HS-27A (cell line): Measurements from ENCODE around the gene BPTF.
A peak's percentile ranks its signal among the peaks of the same experiment; 100 is the strongest.
"Not testable (repeated sequence)": the region's sequence is repeated elsewhere in the genome, so short reads cannot be mapped to it uniquely, and the experiment has no call there.

Source experiments
- DNase-seq: peaks from one replicate; pipeline ENCODE4 v3.0.0-alpha.2; 2012; ENCODE audit warnings: low read depth, missing footprints

BPTF gene, protein sequence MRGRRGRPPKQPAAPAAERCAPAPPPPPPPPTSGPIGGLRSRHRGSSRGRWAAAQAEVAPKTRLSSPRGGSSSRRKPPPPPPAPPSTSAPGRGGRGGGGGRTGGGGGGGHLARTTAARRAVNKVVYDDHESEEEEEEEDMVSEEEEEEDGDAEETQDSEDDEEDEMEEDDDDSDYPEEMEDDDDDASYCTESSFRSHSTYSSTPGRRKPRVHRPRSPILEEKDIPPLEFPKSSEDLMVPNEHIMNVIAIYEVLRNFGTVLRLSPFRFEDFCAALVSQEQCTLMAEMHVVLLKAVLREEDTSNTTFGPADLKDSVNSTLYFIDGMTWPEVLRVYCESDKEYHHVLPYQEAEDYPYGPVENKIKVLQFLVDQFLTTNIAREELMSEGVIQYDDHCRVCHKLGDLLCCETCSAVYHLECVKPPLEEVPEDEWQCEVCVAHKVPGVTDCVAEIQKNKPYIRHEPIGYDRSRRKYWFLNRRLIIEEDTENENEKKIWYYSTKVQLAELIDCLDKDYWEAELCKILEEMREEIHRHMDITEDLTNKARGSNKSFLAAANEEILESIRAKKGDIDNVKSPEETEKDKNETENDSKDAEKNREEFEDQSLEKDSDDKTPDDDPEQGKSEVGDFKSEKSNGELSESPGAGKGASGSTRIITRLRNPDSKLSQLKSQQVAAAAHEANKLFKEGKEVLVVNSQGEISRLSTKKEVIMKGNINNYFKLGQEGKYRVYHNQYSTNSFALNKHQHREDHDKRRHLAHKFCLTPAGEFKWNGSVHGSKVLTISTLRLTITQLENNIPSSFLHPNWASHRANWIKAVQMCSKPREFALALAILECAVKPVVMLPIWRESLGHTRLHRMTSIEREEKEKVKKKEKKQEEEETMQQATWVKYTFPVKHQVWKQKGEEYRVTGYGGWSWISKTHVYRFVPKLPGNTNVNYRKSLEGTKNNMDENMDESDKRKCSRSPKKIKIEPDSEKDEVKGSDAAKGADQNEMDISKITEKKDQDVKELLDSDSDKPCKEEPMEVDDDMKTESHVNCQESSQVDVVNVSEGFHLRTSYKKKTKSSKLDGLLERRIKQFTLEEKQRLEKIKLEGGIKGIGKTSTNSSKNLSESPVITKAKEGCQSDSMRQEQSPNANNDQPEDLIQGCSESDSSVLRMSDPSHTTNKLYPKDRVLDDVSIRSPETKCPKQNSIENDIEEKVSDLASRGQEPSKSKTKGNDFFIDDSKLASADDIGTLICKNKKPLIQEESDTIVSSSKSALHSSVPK (N-terminal part only)

DNA sequence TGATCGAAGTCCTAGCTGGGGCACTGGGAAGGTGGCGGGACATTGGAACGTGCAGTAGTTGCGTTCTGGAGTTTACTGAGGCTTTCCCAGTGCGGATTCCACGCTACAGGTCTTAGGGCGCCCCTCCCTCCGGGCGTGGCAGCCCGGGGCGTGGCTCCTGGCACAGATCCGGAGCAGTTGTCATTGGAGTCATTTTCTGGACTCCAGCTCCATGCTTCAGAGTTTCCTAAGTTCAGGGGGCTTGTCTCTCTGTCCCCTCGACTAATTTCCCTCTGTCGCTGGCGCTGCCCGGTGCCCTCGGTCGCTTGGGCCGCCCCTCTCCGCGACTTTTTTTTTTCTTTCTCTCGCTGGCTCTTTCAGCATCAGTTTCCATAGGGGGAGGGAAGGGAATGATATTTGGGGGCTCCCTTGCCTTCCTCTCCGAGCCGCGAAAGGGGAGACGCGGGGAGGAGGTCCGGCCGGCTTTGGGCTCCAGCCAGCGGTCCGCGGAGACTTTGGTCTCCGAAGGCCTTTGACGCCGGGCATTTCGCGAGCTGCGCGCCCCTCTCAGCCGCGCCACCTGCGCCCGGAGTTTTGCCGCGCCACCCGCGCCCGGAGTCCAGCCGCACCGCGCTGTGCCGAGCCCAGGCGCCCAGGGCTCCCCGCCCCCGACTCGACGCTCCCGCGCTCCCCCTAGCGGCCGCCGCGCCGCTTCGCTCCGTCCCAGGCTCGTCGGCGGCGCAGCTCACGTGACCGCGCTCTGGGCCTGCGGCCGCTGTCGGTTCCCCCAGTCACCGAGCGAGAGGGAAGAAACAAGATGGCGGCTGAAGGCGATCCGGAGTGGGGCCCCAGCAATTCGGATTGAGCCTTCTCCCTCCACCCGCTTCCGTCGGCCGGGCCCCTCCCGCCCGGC, at the start of gene BPTF:
Gene BPTF (plus strand): TSS at position 769 of the 892 bp plus-strand sequence. CDS start 222 bp downstream, outside the sequence.
- peak; percentile 43 for DNase-seq

DNA sequence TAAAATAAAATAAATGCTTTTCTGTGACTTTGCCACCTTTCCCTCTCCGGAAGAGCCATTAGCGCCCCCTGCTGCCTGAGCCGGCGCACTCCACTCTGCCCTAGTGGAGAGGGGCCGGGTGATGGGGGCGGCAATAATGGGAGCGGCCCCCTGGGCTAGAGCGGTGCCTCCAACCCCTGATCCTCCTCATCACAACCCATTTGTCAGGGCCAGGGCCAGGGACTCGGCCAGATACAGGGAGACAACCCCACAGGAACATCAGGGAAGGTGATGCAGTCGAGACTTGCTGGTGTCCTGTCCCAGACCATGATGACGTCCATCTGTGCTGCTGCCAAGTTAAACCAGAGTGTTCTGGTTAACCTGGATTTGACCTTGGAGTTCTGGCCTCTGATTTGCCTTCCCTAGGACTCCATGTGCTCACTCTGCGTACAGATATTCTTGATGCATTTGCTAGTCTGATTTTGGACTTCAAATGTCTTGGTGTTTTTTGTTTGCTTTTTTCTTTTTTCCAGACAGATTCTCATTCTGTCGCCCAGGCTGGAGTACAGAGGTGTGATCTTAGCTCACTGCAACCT, 46.1 kb upstream of the BPTF start:
- DNase-seq = no peak

DNA sequence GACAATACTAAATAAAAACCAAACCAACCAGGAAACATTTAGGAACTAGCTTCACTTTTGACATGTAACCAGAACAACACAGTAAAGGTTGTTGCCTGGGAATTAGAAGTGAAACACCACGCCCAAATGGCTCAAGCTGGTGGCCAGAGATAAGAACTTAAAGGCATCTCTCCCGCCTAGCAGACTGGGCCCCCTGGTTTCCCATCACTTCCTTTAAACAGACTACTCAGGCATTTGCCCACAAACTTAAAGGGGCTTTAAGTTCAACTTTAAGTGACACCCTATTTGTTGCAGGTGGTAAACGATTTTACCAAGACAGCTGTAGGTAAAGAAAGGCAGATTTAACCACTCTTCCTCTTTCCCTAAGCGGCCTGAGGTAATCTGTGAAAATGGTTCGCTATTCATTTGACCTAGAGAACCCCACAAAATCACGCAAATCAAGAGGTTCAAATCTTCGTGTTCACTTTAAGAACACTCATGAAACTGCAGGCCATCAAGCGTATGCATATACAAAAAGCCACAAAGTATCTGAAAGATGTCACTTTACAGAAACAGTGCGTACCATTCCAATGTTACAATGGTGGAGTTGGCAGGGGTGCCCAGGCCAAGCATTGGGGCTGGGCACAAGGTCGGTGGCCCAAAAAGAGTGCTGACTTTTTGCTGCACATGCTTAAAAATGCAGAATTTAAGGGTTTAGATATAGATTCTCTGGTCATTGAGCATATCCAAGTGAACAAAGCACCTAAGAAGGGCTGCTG, 40.8 kb upstream of the BPTF start:
- DNase-seq = no peak

DNA sequence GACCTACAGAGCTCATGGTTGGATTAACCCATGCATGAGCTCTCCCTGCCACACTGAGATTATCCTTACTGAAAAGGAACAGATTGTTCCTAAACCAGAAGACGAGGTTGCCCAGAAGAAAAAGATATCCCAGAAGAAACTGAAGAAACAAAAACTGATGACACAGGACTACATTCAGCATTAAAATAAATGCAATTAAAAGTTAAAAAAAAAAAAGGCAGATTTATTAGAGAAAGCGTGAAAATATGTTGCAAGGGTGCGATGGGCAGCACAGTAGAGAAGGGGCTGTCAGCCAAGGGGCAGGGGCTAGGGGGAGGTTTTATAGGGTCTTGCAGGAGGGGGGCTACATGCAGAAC, 40.2 kb upstream of the BPTF start:
- no peak for DNase-seq

DNA sequence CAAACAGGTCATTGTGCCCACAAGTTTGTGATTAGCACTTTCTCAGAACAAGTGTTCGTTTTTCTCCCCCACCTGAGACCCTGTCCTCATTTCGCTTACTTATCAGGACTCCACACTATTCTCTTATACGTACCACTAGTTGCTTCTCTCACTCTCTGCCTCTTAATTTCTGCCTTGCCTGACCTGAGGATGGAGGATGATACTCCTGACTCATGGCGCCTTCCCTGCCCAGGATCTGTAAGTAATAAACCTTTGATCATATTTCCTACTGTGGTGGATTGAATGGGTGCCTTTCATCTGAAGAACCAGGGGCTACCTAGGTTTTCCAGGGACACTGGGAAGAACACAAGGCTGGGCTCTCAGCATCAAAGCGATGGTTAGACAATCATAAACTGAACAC, 39.8 kb upstream of the BPTF start:
- no peak for DNase-seq

DNA sequence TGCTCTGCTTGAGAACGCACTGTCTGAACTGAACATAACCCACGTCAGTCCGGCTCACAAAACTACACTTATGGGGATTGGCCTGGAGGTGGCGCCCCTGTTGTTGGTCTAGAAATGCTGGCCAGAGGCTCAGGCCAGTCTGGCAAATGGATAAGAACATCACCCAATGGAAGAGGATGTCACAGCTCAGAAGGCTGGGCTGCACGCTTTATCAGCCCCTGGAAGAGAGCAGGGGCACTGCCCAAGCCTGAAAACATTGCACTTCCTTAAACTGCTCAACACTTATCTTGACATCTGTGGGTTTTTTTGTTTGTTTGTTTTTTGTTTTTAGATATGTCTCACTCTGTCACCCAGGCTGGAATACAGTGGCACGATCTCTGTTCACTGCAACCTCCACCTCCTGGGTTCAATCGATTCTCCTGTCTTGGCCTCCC, 24.8 kb upstream of the BPTF start:
- no peak for DNase-seq

DNA sequence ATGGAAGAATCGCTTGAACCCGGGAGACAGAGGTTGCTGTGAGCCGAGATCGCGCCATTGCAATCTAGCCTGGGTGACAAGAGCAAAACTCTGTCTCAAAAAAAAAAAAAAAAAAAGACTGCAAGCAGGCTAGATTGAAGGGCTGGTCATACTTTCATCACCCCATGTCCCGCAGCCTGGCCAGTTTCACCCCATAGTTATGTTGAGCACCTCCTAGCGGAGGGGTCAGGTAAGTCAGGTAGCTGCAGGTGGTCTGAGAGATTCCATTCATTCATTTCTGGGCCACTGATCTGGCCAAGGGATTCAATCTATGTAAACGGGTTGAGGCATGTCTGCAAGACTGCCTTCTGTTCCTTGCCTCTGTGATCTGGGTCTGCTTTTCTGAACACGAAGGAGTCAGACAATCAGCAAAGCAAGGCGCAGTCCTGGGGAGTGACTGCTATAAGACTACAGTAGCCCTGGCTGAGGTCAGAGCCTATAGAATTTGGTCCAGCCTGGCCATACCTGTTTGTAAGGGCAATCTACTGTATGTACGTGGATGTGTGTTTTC, 23.6 kb upstream of the BPTF start:
- DNase-seq = no peak

DNA sequence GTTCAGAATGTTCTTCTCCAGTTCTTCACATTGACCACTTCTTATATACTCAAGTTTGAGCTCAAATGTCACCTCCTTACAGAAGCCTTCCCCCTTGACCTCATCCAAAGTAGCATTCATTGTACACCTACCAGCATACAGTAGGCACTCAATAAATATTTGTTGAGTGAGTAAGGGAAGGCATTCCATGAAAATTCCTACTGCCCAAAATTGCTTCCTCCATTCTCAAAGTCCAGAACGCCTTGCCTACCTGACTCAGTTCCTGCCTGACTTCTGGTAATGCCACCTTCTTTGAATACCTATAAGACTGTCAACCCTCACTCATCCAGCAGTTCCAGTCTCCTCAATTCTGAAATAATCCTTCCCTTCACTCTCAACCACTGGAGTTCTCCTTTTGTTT, 14.8 kb upstream of the BPTF start:
- no peak for DNase-seq

DNA sequence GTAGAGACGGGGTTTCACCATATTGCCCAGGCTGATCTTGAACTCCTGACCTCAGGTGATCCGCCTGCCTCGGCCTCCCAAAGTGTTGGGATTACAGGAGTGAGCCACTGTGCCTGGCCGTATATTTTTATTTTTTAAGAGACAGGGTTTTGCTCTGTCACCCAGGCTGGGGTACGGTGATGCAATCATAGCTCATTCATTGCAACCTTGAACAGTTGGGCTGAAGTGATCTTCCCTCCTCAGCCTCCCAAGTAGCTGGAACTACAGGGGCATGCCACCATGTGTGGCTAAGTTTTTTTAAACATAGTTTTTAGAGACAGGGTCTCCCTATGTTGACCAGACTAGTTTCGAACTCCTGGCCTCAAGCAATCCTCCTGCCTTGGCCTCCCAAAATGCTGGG, 12.9 kb upstream of the BPTF start:
- DNase-seq = not testable (repeated sequence)

DNA sequence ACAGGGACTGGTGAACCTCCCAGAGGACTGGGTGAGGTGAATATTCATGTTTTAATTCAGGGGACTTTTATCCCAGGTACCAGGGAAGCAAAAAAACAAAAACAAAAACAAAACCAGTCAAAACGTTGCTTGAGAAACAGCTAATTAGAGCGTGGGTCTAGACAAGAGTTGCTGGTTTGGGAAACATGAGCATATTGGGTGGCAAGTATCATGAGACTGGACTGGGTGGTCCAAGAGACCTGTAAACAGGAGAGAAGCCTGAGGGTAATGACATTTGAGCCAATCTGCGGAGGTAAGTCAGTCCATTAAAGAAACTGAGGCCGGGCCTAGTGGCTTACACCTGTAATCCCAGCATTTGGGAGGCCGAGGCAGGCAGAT, 11.5 kb upstream of the BPTF start:
- no peak for DNase-seq

DNA sequence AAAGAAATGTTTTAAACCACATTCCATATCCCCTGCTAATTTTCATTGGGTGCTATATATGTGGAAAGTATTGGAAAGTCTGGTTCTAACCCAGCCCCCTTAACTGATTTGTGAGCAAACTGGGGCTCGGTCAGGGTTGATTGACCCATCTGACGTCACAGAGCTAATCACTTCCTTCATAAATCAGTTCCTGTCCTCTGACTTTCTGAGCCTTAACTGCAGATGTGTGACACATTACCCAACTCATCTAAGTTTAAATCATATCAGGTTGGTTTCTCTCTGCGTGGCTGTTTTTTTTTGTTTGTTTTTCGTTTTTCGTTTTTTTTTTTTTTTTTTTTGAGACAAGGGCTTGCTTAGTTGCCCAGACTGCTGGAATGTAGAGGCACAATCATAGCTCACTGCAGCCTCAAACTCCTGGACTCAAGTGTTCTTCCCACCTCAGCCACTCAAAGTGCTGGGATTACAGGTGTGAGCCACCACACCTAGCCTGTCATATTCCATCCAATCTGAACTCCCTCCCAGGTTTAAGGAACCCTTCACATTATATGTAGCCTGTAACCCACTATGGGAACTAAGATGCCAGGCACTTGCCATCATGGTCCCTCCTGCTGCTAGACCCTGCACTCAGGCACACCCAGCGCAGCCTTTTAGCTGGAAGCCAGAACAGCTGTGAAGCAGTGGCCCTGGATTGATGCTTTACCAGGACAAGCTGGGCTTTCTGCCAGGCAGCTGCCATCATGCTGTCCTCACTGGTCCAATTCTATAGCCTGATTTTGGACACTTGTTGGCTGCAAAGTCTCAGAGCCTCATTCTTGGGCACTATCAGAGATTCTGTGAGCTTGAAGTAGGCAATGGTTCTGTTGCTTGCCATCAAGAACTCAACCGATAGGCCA, 6.9 kb upstream of the BPTF start:
- no peak for DNase-seq

DNA sequence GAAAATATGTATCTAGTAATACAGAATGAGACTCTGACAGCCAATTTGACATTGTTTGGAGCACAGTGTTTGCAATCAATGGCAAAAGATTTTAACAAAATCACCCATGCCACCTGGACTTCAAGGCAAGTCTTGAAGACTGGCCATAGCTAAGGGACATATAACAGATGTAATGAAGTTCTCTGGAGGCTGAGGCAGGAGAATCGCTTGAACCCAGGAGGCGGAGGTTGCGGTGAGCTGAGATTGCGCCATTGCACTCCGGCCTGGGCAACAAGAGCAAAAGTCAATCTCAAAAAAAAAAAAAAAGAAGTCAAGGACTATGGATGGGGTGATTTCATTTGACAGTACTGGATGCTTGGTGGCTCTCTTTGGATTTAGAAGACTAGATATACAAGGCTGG, 5.6 kb upstream of the BPTF start:
- DNase-seq = no peak

DNA sequence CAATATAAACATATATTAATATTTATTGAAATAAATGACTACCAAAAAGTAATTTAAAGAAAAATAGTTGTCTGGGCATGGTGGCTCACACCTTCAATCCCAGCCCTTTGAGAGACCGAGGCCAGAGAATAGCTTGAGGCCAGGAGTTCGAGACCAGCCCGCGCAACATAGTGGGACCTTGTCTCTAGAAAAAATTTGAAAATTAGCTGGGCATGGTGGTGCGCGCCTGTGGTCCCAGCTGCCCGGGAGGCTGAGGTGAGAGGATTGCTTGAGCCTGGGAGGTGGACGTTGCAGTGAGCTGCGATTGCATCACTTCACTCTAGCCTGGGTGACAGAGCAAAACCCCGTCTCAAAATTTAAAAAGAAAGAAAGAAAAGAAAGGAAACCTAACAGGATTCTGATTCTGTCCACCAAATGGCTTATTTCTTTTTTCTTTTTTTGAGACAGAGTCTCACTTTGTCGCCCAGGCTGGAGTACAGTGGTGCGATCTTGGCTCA, 3.4 kb upstream of the BPTF start:
- no peak for DNase-seq

DNA sequence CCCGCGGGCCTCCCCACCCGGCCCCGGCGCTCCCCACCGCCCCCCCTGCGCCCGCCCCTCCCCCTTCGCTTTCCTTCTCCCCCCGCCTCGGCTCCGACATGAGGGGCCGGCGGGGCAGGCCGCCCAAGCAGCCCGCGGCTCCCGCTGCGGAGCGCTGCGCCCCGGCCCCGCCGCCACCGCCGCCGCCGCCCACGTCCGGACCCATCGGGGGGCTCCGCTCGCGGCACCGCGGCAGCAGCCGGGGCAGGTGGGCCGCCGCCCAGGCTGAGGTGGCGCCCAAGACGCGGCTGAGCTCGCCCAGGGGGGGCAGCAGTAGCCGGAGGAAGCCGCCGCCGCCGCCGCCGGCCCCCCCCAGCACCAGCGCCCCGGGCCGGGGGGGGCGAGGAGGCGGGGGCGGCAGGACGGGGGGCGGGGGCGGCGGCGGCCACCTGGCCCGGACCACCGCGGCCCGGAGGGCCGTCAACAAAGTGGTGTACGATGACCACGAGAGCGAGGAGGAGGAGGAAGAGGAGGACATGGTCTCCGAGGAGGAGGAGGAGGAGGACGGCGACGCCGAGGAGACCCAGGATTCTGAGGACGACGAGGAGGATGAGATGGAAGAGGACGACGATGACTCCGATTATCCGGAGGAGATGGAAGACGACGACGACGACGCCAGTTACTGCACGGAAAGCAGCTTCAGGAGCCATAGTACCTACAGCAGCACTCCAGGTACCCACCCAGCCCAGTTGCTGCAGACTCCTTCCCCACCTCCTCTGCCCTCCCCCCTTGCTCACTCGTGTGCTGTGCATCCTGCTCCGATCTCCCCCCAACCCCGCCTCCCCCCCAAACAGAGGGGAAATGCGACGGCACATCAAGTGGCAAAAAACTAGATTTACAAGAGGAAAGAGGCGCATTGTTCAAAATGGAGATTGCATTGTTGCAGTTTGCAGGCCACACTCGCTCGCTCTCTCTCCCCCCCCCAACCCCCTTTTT, 611 bp downstream of the BPTF start:
- not testable (repeated sequence) for DNase-seq

DNA sequence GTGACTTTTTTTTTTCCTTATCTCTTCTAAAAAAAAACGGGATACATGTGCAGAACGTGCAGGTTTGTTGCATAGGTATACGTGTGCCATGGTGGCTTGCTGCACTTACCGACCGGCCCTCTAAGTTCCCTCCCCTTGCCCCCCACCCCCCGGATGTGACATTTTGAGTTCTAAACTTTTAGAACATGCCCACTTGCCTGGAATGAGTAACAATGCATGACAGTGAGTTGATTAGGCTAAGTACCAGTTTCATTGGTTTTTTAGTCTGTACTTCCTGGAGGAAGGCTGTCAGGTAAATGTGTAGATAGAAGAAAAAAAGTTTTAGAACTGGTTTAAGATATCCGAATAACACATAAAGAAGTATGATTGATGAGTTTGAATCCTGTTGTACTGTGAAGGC, 4.0 kb downstream of the BPTF start:
- DNase-seq = no peak

DNA sequence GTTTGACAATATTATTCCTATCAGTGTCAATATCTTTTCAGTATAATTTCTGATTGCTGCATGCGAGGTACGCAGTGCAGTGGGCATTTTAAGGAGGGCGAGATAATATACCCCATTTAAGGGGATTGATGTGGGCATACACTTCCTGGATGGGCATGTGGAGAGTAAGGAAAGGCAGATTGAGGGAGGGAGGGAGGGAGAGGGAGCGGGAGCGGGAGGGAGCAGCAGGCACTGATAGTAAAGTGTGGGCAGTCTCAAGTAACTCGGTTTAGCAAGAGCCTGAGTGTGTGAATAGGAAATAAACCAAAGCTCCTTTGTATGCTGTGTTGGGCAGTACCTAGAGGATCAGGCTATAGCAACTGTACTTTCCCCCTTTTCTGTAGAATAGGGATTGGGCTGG, 5.1 kb downstream of the BPTF start:
- DNase-seq = no peak

DNA sequence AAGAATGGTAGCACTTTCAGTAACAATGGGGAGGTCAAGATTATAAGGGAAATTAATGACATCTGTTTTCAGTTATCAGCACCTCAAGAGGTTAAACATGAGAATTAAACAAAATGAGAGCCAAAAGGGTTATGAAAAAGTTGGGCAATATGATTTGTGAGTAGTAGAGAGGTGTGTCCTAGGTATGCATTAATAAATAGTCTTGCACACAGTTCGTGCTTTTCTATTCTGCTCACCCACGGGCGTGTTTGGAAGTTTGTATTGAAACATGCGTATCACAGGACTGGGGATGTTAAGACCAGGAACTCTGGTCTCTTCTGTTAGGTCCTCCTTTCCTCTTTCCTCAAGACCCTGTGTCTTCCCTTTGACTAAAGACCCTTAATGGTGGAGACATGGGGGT, 6.0 kb downstream of the BPTF start:
- DNase-seq = no peak

DNA sequence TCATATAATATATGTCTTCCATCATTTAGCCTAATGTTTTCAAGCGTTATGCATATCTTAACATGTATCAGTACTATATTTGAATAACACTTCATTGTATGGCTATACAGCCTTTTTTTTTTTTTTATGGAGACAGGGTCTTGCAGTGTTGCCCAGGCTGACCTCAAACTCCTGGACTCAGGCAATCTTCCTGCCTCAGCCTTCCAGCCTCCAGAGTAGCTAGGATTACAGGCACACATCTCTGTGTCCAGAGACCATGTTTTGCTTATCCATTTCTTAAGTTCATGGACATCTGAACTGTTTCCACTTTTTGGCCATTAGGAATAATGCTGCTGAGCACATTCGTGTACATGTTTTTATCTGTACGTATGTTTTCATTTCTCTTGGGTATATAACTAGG, 7.8 kb downstream of the BPTF start:
- no peak for DNase-seq
